Head of caudate nucleus (tissue), 42 donors: ENCODE measurements around the gene CEP104.
A peak's percentile ranks its signal among the peaks of the same experiment; 100 is the strongest.

Source experiments
- DNase-seq, 42 donors: peaks; one replicate each; pipeline versions ENCODE4 v3.0.0 to v3.0.0-alpha.2; 2020 to 2021; ENCODE audit warnings: mixed read lengths in 7 of 42
- intact Hi-C: fragments of 100-400 bp; cut with DNase I; formaldehyde crosslinking; loops from one replicate; pipeline ENCODE4 v1.15.0; 2022

Gene CEP104

DNA sequence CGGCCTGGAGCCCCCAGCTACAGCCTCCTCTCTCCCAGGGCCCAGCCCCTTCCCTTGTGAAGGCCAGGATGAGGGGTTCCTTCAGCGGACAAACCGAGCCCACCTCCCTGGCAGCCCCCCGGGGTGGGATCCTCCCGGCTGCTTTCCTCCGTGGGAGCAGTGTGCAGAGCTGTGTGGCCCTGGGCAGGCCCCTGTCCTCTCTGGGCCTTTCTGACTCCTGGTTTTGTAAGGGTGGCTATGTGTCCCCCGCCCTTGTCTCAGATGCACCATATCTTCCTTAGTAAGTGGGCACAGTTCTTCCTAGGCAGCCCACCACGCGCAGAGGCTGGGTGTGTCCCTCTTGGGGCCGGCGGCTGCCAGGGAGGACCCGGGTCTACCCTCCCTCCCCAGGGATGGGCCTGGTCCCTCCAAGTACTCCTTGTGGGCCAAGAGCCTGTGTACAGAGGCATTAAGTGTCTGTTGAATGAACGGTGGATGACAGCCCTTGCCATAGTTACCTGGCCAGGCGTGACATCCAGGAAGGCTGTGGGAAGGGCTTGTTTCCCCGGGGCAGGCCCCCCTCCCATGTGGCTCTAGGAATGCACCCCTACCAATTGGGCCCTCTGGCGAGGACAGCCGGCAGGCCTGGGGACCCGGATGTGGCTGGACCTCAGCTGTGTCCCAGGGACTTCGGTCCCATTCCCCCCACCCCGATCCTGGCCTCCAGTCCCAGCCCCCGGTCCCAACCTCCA lies 80.6 kb downstream of the CEP104 start:
- no peak for DNase-seq
- intact Hi-C loops = no loop called here

- intact Hi-C loops = no loop called here
- DNase-seq = peak in 22 of 42 donors; percentile 13 to 62 (median 48)
Measured at GRCh38 chr1:3775490-3776230, 81.4 kb downstream of the CEP104 start.

GRCh38 chr1:3774946-3775489 lies 82.0 kb downstream of the CEP104 start:
- intact Hi-C loops = no loop called here

DNA sequence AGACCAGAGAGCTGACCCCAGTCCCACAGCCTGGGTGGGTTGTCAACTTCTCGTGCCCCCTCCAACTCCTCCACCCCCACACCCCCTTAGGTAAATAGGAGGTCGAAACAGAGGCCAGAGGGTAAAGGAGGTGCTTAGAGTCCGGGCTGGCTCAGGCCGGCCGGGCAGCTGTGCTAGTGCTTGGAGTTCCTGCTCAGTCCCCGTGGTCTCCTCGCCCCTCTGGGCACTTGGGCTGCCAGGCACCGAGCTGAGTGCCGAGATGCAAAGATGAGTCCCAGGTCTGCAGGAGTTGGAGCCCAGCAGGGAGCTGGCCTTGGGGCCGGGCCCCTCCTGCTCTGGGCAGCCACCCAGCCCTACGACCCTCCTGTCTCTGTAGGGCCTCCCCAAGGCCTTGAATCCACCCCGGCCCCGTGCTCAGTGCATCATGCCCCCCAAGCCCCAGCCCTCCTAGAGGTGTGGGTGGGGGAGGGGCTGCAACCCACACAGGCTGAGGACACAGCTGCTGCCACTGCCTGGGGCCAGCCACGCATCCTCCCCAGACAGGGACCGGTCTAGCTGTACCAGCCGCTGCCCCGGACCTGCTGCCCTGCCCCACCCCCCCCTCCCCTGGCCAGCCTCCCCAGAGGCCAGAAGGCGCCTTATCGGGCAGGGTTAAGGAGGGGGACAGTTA lies 82.6 kb downstream of the CEP104 start:
- intact Hi-C loops = no loop called here
- peak in 1 of 42 donors; percentile 54 for DNase-seq

More at GRCh38 chr1:3774946-3775489, 82.0 kb downstream of the CEP104 start:
- DNase-seq = no peak

- no peak for DNase-seq
- intact Hi-C loops = no loop called here
Measured at GRCh38 chr1:3773572-3774275, 83.3 kb downstream of the CEP104 start.

- intact Hi-C loops = no loop called here
- DNase-seq = no peak
Measured at GRCh38 chr1:3772715-3773571, 84.1 kb downstream of the CEP104 start, which contains the start of gene SMIM1. Gene SMIM1, plus strand, starts transcription at chr1:3772749. Its CDS starts 2,625 bp downstream, at chr1:3775374.

DNA sequence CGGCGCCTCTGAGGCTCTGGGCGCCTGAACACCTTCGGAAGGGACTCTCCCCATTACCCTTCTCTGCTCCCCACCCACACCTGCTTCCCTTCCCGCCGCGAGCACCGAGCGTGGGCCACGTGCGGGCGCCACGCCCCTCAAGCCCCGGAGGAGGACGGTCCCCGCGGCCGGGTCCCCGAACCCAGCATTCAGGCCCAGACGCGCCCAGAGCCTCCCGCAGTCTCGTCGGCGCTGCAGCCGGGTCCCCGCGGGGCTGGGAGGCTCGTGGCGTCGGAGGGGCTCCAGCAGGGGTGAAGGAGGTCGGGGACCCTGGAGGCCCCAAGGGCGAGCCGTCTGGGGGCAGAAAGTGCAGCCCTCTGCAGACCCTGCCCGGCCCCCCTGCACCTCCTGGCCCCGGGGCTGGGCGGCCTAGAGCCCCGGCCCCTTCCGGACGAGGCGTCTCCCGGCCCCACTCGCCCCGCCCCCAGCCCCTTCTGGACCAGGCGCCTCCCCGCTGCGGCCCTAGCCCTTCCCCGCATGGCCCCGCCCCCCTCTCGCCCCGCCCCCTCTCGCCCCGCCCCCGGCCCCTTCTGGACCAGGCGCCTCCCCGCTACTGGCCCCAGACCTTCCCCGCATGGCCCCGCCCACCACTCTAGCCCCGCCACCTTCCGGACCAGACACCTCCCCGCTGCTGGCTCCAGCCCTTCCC lies 84.8 kb downstream of the CEP104 start:
- DNase-seq = peak; percentile 44 to 83 (median 68)
- intact Hi-C loops = no loop called here

DNA sequence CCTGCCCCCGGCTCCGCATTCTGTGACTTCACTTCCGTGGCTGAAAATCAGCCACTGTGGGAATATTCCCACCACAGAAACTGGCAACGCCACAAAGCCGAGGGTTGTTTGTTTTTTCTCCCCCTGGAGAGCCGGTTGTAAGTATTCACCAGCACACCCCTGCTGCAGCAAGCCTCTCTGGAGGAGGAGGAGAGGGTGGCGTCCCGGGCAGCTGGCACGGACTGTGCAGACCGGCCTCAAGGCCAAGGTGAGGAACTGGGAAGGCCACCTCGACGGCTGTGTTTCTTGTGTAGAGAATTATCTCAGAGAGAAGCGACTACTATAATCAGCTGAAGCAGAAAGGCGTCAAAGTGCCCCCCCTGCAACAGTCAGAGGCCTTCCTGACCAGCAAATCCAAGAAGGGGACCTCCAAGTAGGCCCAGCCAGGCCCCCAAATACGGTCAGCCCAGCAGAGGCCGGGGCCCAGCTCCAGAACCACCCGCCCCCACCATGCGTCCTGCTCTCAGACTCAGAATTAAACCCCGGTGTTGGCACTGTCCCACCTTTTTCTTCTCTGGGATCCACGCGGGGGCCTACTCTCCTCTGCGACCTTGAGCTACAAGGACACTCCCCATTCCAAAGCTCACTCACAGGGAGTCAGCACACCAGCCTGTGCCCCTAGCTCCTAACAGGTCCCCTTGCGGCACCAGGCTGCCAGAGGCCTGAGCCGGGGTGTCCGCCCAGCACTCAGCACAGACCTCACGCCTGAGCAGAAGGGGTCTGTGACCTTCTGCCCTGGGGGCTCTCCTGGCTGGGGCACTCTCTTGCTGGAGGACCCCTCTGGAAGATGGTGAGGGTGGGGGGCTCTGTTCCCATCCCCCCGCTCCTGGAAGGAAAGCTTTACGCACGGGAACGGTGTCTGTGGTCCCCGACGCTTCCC lies 85.6 kb downstream of the CEP104 start:
- no peak for DNase-seq
- intact Hi-C loops = no loop called here

DNA sequence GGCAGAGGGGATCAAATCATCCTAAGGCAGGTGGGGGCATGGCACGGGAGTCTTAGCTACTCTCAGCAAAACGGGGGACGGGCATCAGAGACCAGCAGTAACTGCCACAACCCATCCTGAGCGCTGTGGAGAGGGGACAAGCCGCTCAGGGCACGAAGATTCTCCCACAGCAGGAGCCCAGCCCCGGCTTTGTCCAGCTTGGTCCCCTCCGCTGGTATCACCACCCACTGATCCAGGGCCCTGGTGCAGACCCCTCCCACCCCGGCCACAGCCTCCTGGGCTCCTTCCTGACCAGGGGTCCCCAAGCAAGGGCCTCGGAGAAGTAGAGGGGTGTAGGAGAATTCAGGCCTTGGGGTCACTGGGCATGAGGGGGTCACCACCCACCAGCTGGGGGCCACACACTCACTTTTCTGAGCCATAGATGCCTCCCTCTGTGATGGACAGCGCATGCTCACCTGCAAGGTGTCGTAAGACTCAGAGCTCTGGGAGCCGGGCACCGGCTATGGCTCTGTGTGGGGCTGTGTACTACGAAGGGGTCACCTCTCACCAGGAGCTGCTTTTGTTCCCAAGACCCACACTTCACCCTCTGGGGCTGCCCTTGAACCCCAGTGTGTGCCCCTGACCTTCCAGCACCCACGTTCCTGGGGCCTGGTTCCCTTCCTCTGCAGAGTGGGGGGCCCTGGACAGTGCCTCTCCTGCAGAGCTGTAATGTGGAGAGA lies 86.8 kb downstream of the CEP104 start:
- DNase-seq = no peak
- intact Hi-C loops = no loop called here

- DNase-seq = no peak
- intact Hi-C loops = no loop called here
Measured at GRCh38 chr1:3768811-3769390, 88.1 kb downstream of the CEP104 start.

DNA sequence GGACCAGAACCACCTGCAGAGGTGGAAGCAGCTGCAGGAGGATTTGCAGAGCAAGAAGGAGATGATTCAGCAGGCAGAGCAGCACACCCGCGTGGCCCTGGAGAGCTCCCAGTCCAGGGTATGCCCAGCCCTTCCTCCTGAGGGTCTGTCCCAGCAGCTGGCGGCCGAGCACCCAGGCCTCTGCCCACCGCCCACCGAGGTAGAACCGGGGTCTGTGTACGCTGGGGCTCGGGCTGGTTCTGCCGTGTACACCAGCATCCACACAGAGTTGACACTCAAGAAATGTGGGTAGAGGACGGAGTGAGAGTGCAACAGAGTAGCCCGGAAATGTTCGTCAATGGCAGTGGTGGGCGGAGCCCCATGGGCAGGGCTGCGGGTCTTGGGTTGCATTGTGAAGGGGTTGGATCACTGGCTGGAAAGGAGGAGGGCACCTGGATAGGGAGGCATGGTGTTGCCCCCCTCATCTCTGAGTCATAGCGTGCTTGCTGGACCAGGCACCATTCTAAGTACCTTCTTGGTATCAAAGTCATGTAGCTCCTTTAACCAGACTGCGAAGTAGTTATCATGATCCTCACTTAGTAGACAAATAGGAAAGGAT lies 89.6 kb downstream of the CEP104 start:
- DNase-seq = no peak
- intact Hi-C loops = no loop called here

GRCh38 chr1:3763351-3764125 lies 93.5 kb downstream of the CEP104 start:
- intact Hi-C loops = no loop called here
- no peak for DNase-seq

- DNase-seq = no peak
- intact Hi-C loops = no loop called here
Measured at GRCh38 chr1:3762873-3763228, 94.2 kb downstream of the CEP104 start.

- intact Hi-C loops = no loop called here
Measured at GRCh38 chr1:3762151-3762872, 94.7 kb downstream of the CEP104 start.

More at GRCh38 chr1:3762151-3762872, 94.7 kb downstream of the CEP104 start:
- DNase-seq = no peak
